Parathyroid adenoma (tissue), 2 donors: Measurements from ENCODE around the gene PYCR2.
"Not testable (repeated sequence)": the region's sequence is repeated elsewhere in the genome, so short reads cannot be mapped to it uniquely, and the experiment has no call there.

Experiments used
- H2AFZ ChIP-seq: fragments of 300-600 bp; sonication (generic); one replicate; pipeline ENCODE4 v1.7.0; 2017; ENCODE audit warnings: antibody characterized with exemption, mild to moderate bottlenecking
- H3K27ac ChIP-seq: fragments of 300-600 bp; sonication (generic); one replicate; pipeline ENCODE4 v1.7.0; 2017
- H3K27me3 ChIP-seq: fragments of 300-600 bp; sonication (generic); one replicate; pipeline ENCODE4 v1.7.0; 2017; ENCODE audit warnings: low read length; ENCODE audit not compliant: control insufficient read depth, insufficient read depth
- H3K36me3 ChIP-seq: fragments of 300-600 bp; sonication (generic); one replicate; pipeline ENCODE4 v1.7.0; 2017; ENCODE audit warnings: low read length; ENCODE audit not compliant: control insufficient read depth, insufficient read depth
- H3K4me1 ChIP-seq: fragments of 300-600 bp; sonication (generic); one replicate; pipeline ENCODE4 v1.7.0; 2017; ENCODE audit warnings: control low read depth
- H3K4me2 ChIP-seq: fragments of 300-600 bp; sonication (generic); one replicate; pipeline ENCODE4 v1.7.0; 2017; ENCODE audit warnings: low read length
- H3K4me3 ChIP-seq: fragments of 300-600 bp; sonication (generic); one replicate; pipeline ENCODE4 v1.7.0; 2017; ENCODE audit warnings: low read depth, low read length
- H3K79me2 ChIP-seq: fragments of 300-600 bp; sonication (generic); one replicate; pipeline ENCODE4 v1.7.0; 2017; ENCODE audit warnings: control low read depth
- H3K9ac ChIP-seq: fragments of 300-600 bp; sonication (generic); one replicate; pipeline ENCODE4 v1.7.0; 2017; ENCODE audit warnings: mild to moderate bottlenecking
- H3K9me3 ChIP-seq: fragments of 300-600 bp; sonication (generic); one replicate; pipeline ENCODE4 v1.7.0; 2017; ENCODE audit warnings: low read length; ENCODE audit not compliant: control insufficient read depth
- TF ChIP-seq, protein P1 (sequence below): fragments of 300-600 bp; sonication (generic); IDR thresholded peaks from one replicate; pipeline ENCODE4 v1.7.0; 2017; ENCODE audit warnings: antibody characterized with exemption, mild to moderate bottlenecking
- donor health status: primary hyperparathyroidism.

PYCR2 gene

DNA sequence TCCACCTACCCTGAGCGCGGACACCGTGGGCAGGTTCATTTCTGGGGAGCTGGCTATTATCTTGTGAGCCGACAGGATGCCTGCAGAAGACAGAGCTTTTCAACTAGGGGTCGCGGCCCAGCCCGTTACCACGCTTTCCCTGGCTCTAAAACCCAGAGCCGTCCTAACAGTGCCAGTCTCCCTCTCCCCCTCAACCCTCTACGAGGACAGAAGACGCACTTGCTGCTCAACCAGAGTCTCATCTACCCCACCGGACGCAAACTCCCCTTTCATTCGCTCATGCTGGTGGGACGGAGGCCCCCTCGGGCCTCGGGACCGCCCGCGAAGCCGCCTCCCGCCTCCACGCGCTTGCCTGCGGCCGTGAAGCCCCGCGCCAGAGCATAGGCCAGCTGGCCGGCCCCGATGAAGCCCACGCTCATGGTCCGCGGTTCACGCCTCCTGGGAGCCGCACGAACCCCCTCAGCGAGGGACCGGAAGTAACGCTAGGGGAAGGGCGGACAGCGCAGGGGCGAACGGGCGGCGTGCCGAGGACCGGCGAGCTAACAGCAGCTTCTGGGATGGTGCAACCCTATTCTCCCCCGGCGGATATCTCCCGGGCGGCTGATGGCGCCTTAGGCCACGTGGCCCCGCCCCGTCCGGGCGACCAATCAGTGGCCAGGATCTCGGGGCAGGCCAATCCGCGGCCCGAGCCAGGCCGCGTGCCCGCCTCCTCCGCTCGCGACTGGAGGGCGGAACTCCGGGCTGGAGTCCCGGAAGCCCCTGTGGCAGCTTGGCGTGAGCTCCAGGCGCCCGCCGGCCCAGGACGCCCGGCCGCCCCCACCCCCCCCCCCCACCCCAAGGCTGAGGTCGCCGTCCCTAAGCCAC, at the start of gene PYCR2:
Gene PYCR2, minus strand, starts transcription at position 559 of the 864 bp plus-strand sequence. Its CDS starts 140 bp downstream, at position 419.
- Histone ChIP-seq H3K4me2 (peak within 1 kb of the TSS; percentile 97), H2AFZ (peak within 1 kb of the TSS; percentile 92), H3K9me3 (no peaks in the 10 kb centered on the region), H3K4me3 (peak within 1 kb of the TSS; percentile 85), H3K79me2 (no peaks in the 10 kb centered on the region), H3K9ac (peak within 1 kb of the TSS; percentile 69), H3K4me1 (no peaks in the 10 kb centered on the region), H3K36me3 (no peaks in the 10 kb centered on the region), H3K27ac (peak within 1 kb of the TSS; percentile 77), H3K27me3 (no peaks in the 10 kb centered on the region)
- TF ChIP-seq, protein P1, sequence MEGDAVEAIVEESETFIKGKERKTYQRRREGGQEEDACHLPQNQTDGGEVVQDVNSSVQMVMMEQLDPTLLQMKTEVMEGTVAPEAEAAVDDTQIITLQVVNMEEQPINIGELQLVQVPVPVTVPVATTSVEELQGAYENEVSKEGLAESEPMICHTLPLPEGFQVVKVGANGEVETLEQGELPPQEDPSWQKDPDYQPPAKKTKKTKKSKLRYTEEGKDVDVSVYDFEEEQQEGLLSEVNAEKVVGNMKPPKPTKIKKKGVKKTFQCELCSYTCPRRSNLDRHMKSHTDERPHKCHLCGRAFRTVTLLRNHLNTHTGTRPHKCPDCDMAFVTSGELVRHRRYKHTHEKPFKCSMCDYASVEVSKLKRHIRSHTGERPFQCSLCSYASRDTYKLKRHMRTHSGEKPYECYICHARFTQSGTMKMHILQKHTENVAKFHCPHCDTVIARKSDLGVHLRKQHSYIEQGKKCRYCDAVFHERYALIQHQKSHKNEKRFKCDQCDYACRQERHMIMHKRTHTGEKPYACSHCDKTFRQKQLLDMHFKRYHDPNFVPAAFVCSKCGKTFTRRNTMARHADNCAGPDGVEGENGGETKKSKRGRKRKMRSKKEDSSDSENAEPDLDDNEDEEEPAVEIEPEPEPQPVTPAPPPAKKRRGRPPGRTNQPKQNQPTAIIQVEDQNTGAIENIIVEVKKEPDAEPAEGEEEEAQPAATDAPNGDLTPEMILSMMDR = no peak

DNA sequence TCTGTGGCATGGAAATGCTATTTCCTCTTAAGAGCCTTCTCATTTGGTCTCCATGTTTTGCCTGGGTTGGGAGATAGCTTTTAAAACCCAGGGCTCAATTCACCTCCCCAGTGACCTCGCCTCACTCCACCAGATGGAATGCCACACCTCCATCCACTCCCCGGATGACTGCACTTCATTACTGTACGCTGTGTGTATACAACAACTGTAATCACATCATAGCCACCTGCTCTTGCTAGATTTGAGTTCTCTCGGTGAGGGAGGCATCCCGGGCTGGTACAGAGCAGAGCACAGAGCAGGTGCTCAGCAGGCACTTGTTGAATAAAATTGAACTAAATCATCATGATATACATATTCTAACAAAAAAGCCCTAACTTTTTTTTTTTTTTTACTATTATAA, 49.1 kb upstream of the PYCR2 start:
- Histone ChIP-seq H3K4me3 (no peak overlapping the region), H3K4me1 (no peaks in the 10 kb centered on the region), H3K9me3 (no peaks in the 10 kb centered on the region), H3K36me3 (no peaks in the 10 kb centered on the region), H3K79me2 (no peaks in the 10 kb centered on the region), H2AFZ (no peak overlapping the region), H3K27me3 (no peaks in the 10 kb centered on the region), H3K4me2 (no peak overlapping the region), H3K9ac (no peak overlapping the region), H3K27ac (no peak overlapping the region)
- TF ChIP-seq, protein P1 = no peak

DNA sequence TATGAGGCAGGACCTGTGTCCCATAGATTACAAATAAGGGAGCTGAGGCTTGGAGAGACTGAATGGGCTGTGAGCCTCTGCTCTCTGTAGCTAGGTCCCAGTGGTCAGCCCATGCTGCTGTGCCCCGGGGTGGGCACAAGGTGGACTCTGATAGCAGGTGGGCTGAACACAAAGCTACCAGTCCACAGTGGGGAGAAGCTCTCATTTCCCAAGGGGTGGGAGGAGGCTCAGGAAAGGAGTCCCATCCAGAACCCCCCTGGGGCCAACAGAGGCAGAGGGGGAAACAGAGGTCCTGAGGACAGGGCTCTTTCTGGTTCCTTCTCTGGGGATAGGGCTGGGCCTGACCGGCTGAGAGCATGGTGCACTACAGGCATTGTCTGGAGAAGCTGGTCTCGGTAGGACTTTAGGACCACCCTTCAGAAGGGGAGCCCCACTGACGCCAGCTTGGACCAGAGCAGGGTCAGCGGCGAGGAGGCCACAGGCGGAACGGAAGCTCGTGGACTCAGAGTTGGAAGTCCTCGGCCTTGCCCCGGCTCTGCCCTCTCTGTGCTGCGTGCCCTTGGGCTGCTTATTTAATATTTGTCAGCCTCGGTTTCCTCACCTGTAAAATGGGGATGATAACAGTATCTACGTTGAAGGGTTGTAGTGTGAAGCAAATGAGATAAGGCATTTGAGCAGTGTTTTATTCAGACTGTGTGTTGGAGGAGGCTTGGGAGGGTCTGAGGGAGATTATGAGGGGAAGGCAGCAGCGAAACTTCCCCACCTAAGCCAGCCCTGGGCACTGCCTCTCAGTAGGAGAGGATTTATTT, 48.5 kb upstream of the PYCR2 start:
- Histone ChIP-seq H3K27ac (no peak overlapping the region), H3K9ac (no peak overlapping the region)

DNA sequence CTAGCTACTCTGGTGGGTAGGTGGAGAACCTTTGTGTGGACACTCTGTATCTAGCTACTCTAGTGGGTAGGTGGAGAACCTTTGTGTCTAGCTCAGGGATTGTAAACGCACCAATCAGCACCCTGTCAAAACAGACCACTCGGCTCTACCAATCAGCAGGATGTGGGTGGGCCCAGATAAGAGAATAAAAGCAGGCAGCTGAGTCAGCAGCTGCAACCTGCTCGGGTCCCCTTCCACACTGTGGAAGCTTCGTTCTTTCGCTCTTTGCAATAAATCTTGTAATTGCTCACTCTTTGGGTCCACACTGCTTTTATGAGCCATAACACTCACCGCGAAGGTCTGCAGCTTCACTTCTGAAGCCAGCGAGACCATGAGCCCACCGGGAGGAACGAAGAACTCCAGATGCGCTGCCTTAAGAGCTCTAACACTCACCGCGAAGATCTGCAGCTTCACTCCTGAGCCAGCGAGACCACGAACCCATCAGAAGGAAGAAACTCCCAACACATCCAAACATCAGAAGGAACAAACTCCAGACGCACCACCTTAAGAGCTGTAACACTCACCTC, 46.6 kb upstream of the PYCR2 start:
- H3K79me2 ChIP-seq, H2AFZ ChIP-seq, H3K4me3 ChIP-seq, H3K9me3 ChIP-seq, H3K27me3 ChIP-seq, H3K36me3 ChIP-seq, H3K9ac ChIP-seq, H3K27ac ChIP-seq, H3K4me1 ChIP-seq, H3K4me2 ChIP-seq: not testable (repeated sequence)

More for the DNA sequence above, 48.5 kb upstream of the PYCR2 start:
- H3K4me1 ChIP-seq = no peaks in the 10 kb centered on the region
- no peaks in the 10 kb centered on the region for H3K27me3 ChIP-seq
- no peaks in the 10 kb centered on the region for H3K36me3 ChIP-seq
- no peak overlapping the region for H2AFZ ChIP-seq
- no peaks in the 10 kb centered on the region for H3K9me3 ChIP-seq
- no peak overlapping the region for H3K4me2 ChIP-seq
- H3K79me2 ChIP-seq = no peaks in the 10 kb centered on the region
- TF ChIP-seq, protein P1 = no peak
- no peak overlapping the region for H3K4me3 ChIP-seq

DNA sequence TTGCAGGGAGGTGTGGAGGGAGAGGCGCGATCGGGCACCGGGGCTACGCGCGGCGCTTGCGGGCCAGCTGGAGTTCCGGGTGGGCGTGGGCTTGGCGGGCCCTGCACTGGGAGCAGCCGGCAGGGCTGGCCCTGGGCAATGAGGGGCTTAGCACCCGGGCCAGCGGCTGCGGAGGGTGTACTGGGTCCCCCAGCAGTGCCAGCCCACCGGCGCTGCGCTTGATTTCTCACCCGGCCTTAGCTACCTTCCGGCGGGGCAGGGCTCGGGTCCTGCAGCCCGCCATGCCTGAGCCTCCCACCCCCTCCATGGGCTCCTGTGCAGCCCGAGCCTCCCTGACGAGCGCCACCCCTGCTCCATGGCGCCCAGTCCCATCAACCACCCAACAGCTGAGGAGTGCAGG, 45.7 kb upstream of the PYCR2 start:
- H3K4me3 ChIP-seq, H2AFZ ChIP-seq, H3K27ac ChIP-seq, H3K4me2 ChIP-seq, H3K27me3 ChIP-seq, H3K9me3 ChIP-seq, H3K36me3 ChIP-seq, H3K9ac ChIP-seq, H3K4me1 ChIP-seq, H3K79me2 ChIP-seq: not testable (repeated sequence)
